SU-DHL-6 (cell line): ENCODE measurements around the gene ZNF146.

Source experiments
- H2AFZ ChIP-seq: fragments of 200-600 bp; sonication (generic); 2 replicates; pipeline ENCODE4 v1.6.1; 2014; ENCODE audit warnings: low read depth, mild to moderate bottlenecking, moderate library complexity, mixed read lengths, antibody characterized with exemption, low read length; ENCODE audit not compliant: severe bottlenecking
- H3F3A ChIP-seq: fragments of 200-600 bp; shearing (Covaris generic); 2 replicates; pipeline ENCODE4 v1.6.0; 2016; ENCODE audit warnings: antibody characterized with exemption, mild to moderate bottlenecking; ENCODE audit not compliant: insufficient read depth
- H3K27ac ChIP-seq: fragments of 200-600 bp; sonication (generic); 2 replicates; pipeline ENCODE4 v1.5.1; 2016; ENCODE audit warnings: low read depth, mild to moderate bottlenecking, low read length, moderate library complexity, mixed read lengths
- H3K27me3 ChIP-seq: fragments of 200-600 bp; sonication (generic), shearing (Covaris generic); 2 replicates; pipeline ENCODE4 v1.6.0; 2014; ENCODE audit warnings: mild to moderate bottlenecking, low read length
- H3K36me3 ChIP-seq: fragments of 200-600 bp; sonication (generic); 2 replicates; pipeline ENCODE4 v1.6.1; 2014; ENCODE audit warnings: mild to moderate bottlenecking, low read length, mixed read lengths
- H3K4me2 ChIP-seq: fragments of 300-600, 200-600 bp; shearing (Covaris generic), sonication (generic); 2 replicates; pipeline ENCODE4 v1.6.0; 2014; ENCODE audit warnings: low read length, low read depth, mild to moderate bottlenecking; ENCODE audit not compliant: poor library complexity, severe bottlenecking
- H3K4me3 ChIP-seq: fragments of 200-600 bp; sonication (generic); 2 replicates; pipeline ENCODE4 v1.5.1; 2014; ENCODE audit warnings: antibody characterized with exemption, low read length, mild to moderate bottlenecking, mixed read lengths; ENCODE audit not compliant: insufficient read depth, poor library complexity, severe bottlenecking
- H3K79me2 ChIP-seq: fragments of 200-600 bp; sonication (generic); 2 replicates; pipeline ENCODE4 v1.6.1; 2014; ENCODE audit warnings: mild to moderate bottlenecking, low read length, moderate library complexity; ENCODE audit not compliant: insufficient read depth
- H3K9ac ChIP-seq: fragments of 200-600 bp; sonication (generic); 2 replicates; pipeline ENCODE4 v1.7.0; 2014; ENCODE audit warnings: mild to moderate bottlenecking, low read length
- H3K9me2 ChIP-seq: fragments of 200-600 bp; sonication (generic); replicated peaks from 2 replicates; pipeline ENCODE4 v1.6.1; 2014; ENCODE audit warnings: low read length; ENCODE audit not compliant: insufficient read depth
- H3K9me3 ChIP-seq: fragments of 200-600 bp; sonication (generic); 2 replicates; pipeline ENCODE4 v1.6.1; 2014; ENCODE audit warnings: low read length, mixed read lengths; ENCODE audit not compliant: insufficient read depth
- H4K20me1 ChIP-seq: fragments of 200-600 bp; sonication (generic); 2 replicates; pipeline ENCODE4 v1.6.1; 2014; ENCODE audit warnings: low read depth, mild to moderate bottlenecking, antibody characterized with exemption, low read length, moderate library complexity, mixed read lengths
- EZH2phosphoT487 ChIP-seq: fragments of 200-600 bp; sonication (generic), shearing (Covaris generic); conservative IDR thresholded peaks from 2 replicates; pipeline ENCODE4 v1.6.1; 2018; ENCODE audit warnings: mild to moderate bottlenecking, antibody characterized with exemption, low read length, moderate library complexity, mixed read lengths
- TF ChIP-seq, protein P1 (sequence below): fragments of 200-600 bp; sonication (generic); IDR thresholded peaks from one replicate; pipeline ENCODE4 v1.5.1; 2017; ENCODE audit warnings: antibody characterized with exemption, mild to moderate bottlenecking, low read length, moderate library complexity; ENCODE audit not compliant: insufficient read depth, poor library complexity, severe bottlenecking

The ZNF146 gene

DNA sequence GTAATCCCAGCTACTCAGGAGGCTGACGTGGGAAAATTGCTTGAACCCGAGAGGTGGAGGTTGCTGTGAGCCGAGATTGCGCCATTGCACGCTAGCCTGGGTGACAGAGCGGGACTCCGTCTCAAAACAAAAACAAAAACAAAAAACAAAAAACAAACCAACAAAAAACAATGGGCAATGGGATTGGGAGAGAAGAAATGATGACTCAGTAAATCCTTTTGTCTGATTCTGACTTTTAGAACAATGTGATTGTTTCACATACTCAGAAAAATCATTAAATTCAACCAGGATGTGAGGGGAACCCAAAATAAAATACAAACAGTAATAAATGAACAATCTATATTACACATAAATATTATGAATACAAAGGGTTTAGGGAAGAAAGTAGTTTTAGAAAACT is 5.5 kb upstream of the ZNF146 start:
- H3K27ac ChIP-seq, result no peak overlapping the region
- no peaks in the 10 kb centered on the region for H4K20me1 ChIP-seq
- no peaks in the 10 kb centered on the region for H3F3A ChIP-seq
- no peak overlapping the region for H3K4me3 ChIP-seq
- no peak overlapping the region for H3K4me2 ChIP-seq
- H3K9me2 ChIP-seq, result no peaks in the 10 kb centered on the region
- no peak overlapping the region for H2AFZ ChIP-seq
- H3K79me2 ChIP-seq, result no peaks in the 10 kb centered on the region
- no peak for TF ChIP-seq EZH2phosphoT487
- TF ChIP-seq, protein P1, sequence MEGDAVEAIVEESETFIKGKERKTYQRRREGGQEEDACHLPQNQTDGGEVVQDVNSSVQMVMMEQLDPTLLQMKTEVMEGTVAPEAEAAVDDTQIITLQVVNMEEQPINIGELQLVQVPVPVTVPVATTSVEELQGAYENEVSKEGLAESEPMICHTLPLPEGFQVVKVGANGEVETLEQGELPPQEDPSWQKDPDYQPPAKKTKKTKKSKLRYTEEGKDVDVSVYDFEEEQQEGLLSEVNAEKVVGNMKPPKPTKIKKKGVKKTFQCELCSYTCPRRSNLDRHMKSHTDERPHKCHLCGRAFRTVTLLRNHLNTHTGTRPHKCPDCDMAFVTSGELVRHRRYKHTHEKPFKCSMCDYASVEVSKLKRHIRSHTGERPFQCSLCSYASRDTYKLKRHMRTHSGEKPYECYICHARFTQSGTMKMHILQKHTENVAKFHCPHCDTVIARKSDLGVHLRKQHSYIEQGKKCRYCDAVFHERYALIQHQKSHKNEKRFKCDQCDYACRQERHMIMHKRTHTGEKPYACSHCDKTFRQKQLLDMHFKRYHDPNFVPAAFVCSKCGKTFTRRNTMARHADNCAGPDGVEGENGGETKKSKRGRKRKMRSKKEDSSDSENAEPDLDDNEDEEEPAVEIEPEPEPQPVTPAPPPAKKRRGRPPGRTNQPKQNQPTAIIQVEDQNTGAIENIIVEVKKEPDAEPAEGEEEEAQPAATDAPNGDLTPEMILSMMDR, result no peak
- no peaks in the 10 kb centered on the region for H3K9me3 ChIP-seq
- H3K36me3 ChIP-seq, result no peaks in the 10 kb centered on the region
- no peak overlapping the region for H3K9ac ChIP-seq
- H3K27me3 ChIP-seq, result no peaks in the 10 kb centered on the region

DNA sequence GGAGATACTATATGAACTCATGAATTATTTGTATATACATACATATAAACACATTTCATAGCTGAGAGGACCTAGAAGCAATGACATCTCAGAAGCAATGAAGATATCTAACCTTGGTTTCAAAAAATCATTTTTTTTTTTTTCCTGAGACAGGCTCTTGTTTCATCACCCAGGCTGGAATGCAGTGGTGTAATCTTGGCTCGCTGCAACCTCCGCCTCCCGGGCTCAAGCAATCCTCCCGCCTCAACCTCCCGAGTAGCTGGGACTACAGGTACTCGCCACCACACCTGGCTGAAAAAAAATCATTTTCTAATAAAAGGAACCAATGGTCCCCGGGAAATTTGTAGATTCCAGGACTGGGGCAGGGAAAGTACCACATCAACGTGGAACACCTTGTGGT is 4.4 kb upstream of the ZNF146 start:
- no peaks in the 10 kb centered on the region for H3K9me2 ChIP-seq
- H3K36me3 ChIP-seq, result no peaks in the 10 kb centered on the region
- no peak overlapping the region for H3K9ac ChIP-seq
- no peaks in the 10 kb centered on the region for H3F3A ChIP-seq
- no peak overlapping the region for H2AFZ ChIP-seq
- H3K4me3 ChIP-seq, result no peak overlapping the region
- H3K27ac ChIP-seq, result no peak overlapping the region
- TF ChIP-seq, protein P1, result no peak
- TF ChIP-seq EZH2phosphoT487, result no peak
- no peaks in the 10 kb centered on the region for H3K27me3 ChIP-seq
- H3K79me2 ChIP-seq, result peaks cover 6% of the 10 kb centered on the region
- H3K4me2 ChIP-seq, result no peak overlapping the region
- H4K20me1 ChIP-seq, result no peaks in the 10 kb centered on the region
- no peaks in the 10 kb centered on the region for H3K9me3 ChIP-seq

DNA sequence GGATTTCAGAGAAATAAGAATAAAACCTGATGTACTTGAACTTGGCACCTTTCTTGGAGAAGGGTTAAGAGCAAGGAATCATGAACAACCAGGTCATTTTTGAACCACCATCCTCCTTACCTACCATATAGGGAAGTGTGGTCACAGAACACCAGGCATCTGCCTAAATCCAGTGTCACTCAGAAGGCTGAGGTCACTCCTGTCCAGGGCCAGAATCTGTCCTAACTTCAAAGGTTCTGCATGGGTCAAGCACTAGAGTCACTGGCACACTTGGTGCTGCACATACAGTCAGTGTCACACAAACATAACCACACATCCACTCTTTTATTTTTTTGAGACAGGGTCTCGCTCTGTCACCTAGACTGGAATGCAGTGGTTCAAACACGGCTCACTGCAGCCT is 2.0 kb upstream of the ZNF146 start:
- Histone ChIP-seq H3K9me2 (no peaks in the 10 kb centered on the region), H3F3A (no peaks in the 10 kb centered on the region), H2AFZ (no peak overlapping the region), H3K27ac (no peak overlapping the region), H3K4me2 (no peak overlapping the region), H3K9me3 (no peaks in the 10 kb centered on the region), H3K79me2 (peaks cover 30% of the 10 kb centered on the region), H3K27me3 (no peaks in the 10 kb centered on the region), H4K20me1 (peaks cover under 1% of the 10 kb centered on the region; the same call in 1 of the 2 replicates), H3K36me3 (no peaks in the 10 kb centered on the region), H3K4me3 (no peak overlapping the region), H3K9ac (no peak overlapping the region)
- TF ChIP-seq EZH2phosphoT487, result no peak
- TF ChIP-seq, protein P1, result no peak
